ENCODE results near the gene PTCD2.

PTCD2 gene

DNA sequence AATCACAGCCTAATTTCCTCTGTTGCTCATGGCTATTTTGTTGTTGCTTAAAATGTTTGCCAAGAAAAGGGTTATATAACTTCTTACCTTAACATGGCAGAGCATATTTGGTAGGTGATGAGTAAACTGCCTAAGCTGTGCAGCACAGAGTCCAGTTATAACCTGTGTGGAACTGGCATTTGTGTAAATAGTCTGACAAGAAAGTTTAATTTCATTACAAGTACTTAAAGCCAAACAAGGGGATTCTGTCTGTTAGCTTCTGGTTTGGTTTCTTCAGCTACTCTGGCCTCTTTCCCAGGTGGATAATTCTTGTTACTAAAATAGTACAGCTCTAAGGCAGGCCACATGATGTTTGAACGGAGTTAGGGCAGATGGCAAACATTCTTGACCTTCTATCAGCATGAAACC lies 72.2 kb downstream of the PTCD2 start:
- TF ChIP-seq OVOL3 (tag by site-specific recombination; IDR thresholded peaks at IDR 0.05) (no peak), ZNF600 (tag by site-specific recombination; IDR thresholded peaks at IDR 0.05) (no peak), ZNF266 (tag by site-specific recombination; IDR thresholded peaks at IDR 0.05; ENCODE audit: low read depth) (no peak), KLF10 (tag by site-specific recombination; IDR thresholded peaks at IDR 0.05) (no peak), MEIS1 (CRISPR knock-in tag; IDR thresholded peaks at IDR 0.05; ENCODE audit: borderline replicate concordance) (no peak), ZNF664 (tag by site-specific recombination; IDR thresholded peaks at IDR 0.05) (no peak), PRDM1 (tag by site-specific recombination; IDR thresholded peaks at IDR 0.05) (no peak), ZBTB21 (tag by site-specific recombination; IDR thresholded peaks at IDR 0.05) (no peak), ZNF629 (tag by site-specific recombination; IDR thresholded peaks at IDR 0.05) (no peak), ZFHX2 (tag by site-specific recombination; conservative IDR thresholded peaks at IDR 0.05) (no peak), ZNF169 (tag by site-specific recombination; IDR thresholded peaks at IDR 0.05) (no peak), ZNF610 (tag by site-specific recombination; IDR thresholded peaks at IDR 0.05; ENCODE audit: borderline replicate concordance) (no peak), ZNF837 (tag by site-specific recombination; IDR thresholded peaks at IDR 0.05) (no peak), ZBTB48 (tag by site-specific recombination; IDR thresholded peaks at IDR 0.05) (no peak), HOXC10 (CRISPR knock-in tag; IDR thresholded peaks at IDR 0.05) (no peak), ZNF19 (tag by site-specific recombination; IDR thresholded peaks at IDR 0.05; ENCODE audit: low read depth) (no peak), ZNF10 (tag by site-specific recombination; IDR thresholded peaks at IDR 0.05) (no peak)
- TF ChIP-seq, protein P1, sequence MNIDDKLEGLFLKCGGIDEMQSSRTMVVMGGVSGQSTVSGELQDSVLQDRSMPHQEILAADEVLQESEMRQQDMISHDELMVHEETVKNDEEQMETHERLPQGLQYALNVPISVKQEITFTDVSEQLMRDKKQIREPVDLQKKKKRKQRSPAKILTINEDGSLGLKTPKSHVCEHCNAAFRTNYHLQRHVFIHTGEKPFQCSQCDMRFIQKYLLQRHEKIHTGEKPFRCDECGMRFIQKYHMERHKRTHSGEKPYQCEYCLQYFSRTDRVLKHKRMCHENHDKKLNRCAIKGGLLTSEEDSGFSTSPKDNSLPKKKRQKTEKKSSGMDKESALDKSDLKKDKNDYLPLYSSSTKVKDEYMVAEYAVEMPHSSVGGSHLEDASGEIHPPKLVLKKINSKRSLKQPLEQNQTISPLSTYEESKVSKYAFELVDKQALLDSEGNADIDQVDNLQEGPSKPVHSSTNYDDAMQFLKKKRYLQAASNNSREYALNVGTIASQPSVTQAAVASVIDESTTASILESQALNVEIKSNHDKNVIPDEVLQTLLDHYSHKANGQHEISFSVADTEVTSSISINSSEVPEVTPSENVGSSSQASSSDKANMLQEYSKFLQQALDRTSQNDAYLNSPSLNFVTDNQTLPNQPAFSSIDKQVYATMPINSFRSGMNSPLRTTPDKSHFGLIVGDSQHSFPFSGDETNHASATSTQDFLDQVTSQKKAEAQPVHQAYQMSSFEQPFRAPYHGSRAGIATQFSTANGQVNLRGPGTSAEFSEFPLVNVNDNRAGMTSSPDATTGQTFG (tag by site-specific recombination; IDR thresholded peaks at IDR 0.05; ENCODE audit: borderline replicate concordance), result no peak
- TF ChIP-seq, protein P2, sequence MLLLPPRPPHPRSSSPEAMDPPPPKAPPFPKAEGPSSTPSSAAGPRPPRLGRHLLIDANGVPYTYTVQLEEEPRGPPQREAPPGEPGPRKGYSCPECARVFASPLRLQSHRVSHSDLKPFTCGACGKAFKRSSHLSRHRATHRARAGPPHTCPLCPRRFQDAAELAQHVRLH (tag by site-specific recombination; IDR thresholded peaks at IDR 0.05), result no peak
- TF ChIP-seq, protein P3, sequence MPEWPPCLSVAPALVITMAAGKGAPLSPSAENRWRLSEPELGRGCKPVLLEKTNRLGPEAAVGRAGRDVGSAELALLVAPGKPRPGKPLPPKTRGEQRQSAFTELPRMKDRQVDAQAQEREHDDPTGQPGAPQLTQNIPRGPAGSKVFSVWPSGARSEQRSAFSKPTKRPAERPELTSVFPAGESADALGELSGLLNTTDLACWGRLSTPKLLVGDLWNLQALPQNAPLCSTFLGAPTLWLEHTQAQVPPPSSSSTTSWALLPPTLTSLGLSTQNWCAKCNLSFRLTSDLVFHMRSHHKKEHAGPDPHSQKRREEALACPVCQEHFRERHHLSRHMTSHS (tag by site-specific recombination; IDR thresholded peaks at IDR 0.05), result no peak
- Histone ChIP-seq H3K36me3 (ENCODE audit: control insufficient read depth in 2 of 2, insufficient read depth in 1 of 2, low read length in 2 of 2) (no peaks in the 10 kb centered on the region), H3K27ac (ENCODE audit: extremely low read depth, low read depth, low read length) (no peak overlapping the region), H3K9me3 (ENCODE audit: control insufficient read depth, insufficient read depth, low read depth, low read length) (no peaks in the 10 kb centered on the region), H3K4me3 (ENCODE audit: low read depth, low read length) (no peak overlapping the region), H3K4me1 (ENCODE audit: control insufficient read depth, insufficient read depth, low read length) (no peaks in the 10 kb centered on the region)
- CTCF ChIA-PET, result no interaction called here
- POLR2A ChIA-PET, result no interaction called here

DNA sequence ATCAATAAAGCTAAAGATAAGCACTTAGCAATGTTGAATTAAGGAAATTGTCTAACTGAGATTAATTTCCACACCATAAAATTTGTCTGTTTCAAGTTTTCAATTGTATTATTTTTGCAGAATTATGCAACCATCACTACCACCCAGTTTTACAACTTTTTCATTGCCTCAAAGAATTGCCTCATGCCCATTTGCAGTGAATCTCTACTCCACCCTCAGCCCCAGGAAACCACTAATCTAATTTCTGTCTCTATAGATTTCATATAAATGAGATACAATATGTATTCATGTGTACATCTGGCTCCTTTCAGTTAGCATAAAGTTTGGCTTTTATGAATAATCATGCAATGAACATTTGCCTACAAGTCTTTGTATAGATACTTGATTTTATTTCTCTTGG lies 72.9 kb downstream of the PTCD2 start:
- TF ChIP-seq, protein P4, sequence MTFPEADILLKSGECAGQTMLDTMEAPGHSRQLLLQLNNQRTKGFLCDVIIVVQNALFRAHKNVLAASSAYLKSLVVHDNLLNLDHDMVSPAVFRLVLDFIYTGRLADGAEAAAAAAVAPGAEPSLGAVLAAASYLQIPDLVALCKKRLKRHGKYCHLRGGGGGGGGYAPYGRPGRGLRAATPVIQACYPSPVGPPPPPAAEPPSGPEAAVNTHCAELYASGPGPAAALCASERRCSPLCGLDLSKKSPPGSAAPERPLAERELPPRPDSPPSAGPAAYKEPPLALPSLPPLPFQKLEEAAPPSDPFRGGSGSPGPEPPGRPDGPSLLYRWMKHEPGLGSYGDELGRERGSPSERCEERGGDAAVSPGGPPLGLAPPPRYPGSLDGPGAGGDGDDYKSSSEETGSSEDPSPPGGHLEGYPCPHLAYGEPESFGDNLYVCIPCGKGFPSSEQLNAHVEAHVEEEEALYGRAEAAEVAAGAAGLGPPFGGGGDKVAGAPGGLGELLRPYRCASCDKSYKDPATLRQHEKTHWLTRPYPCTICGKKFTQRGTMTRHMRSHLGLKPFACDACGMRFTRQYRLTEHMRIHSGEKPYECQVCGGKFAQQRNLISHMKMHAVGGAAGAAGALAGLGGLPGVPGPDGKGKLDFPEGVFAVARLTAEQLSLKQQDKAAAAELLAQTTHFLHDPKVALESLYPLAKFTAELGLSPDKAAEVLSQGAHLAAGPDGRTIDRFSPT (tag by site-specific recombination; IDR thresholded peaks at IDR 0.05), result no peak
- no peak for TF ChIP-seq ZNF366 (tag by site-specific recombination; conservative IDR thresholded peaks at IDR 0.05)
- TF ChIP-seq OSR2 (tag by site-specific recombination; IDR thresholded peaks at IDR 0.05), result no peak
- ChIA-PET CTCF (no interaction called here), POLR2A (no interaction called here)
- no peak overlapping the region for H3K4me3 ChIP-seq (ENCODE audit: low read depth, low read length)
- no peak overlapping the region for H3K27ac ChIP-seq (ENCODE audit: extremely low read depth, low read depth, low read length)
- H3K36me3 ChIP-seq (ENCODE audit: control insufficient read depth in 2 of 2, insufficient read depth in 1 of 2, low read length in 2 of 2), result no peaks in the 10 kb centered on the region
- no peaks in the 10 kb centered on the region for H3K4me1 ChIP-seq (ENCODE audit: control insufficient read depth, insufficient read depth, low read length)
- H3K9me3 ChIP-seq (ENCODE audit: control insufficient read depth, insufficient read depth, low read depth, low read length), result no peaks in the 10 kb centered on the region

Data from HEK293 (cell line).